A549 (cell line): ENCODE measurements around the gene USP6NL. TPM values are rescaled to one million over a fixed set of nuclear protein-coding genes. Genes with fewer than 3 reads are reported as not detected.

Experiments used
- ATAC-seq, 2 experiments: fragments of 200-7000 bp in 1 of 2; fragments of >200 bp in 1 of 2; cut with Nextera tagmentation in 1 of 2; cut with Tn5 transposase in 1 of 2; 3 replicates each; pipeline versions ENCODE4 v1.8.0 to v1.9.1; 2018 to 2020; ENCODE audit warnings: mild to moderate bottlenecking in 1 of 2, moderate library complexity in 1 of 2
- CTCF ChIA-PET: fragments of 300-600 bp; sonication (Branson Sonifier 250); formaldehyde crosslinking; extraction: SDS; loops from one replicate; lab custom pipeline; 2021; ENCODE audit warnings: antibody characterized with exemption, inconsistent platforms; lab: Yijun Ruan, JAX
- POLR2A ChIA-PET: fragments of 350-600 bp; formaldehyde crosslinking; extraction: SDS; loops from one replicate; lab custom pipeline; 2021; ENCODE audit warnings: antibody characterized with exemption, inconsistent platforms; lab: Yijun Ruan, JAX
- DNase-seq, 2 experiments: peaks; one replicate each; pipeline versions ENCODE4 v3.0.0 to v3.0.0-alpha.2; 2011 to 2016; ENCODE audit warnings: low read depth in 1 of 2, low spot score in 1 of 2
- FAIRE-seq: peaks from 2 replicates; lab custom pipeline; 2011; peaks lifted over from hg19 to GRCh38; lab: Jason Lieb, UNC
- H3K27ac ChIP-seq, 2 experiments: fragments of >200 bp; sonication (Bioruptor Twin); formaldehyde crosslinking; 3 replicates each; pipeline ENCODE4 v1.5.1; 2016 to 2017
- H3K4me1 ChIP-seq: fragments of >200 bp; sonication (Bioruptor Twin); formaldehyde crosslinking; 3 replicates; pipeline ENCODE4 v1.6.1; 2016
- H3K4me2 ChIP-seq: fragments of >200 bp; sonication (Bioruptor Twin); formaldehyde crosslinking; 3 replicates; pipeline ENCODE4 v1.6.1; 2016
- H3K4me3 ChIP-seq: fragments of >200 bp; sonication (Bioruptor Twin); formaldehyde crosslinking; 3 replicates; pipeline ENCODE4 v1.5.1; 2016
- H3K9me3 ChIP-seq: fragments of >200 bp; sonication (Bioruptor Twin); formaldehyde crosslinking; 3 replicates; pipeline ENCODE4 v1.6.1; 2016
- ATOH8 ChIP-seq: fragments of 250-450 bp; sonication (Bioruptor Pico); IDR thresholded peaks from 2 replicates; pipeline ENCODE4 v1.5.0; 2020; ENCODE audit warnings: low read depth, mild to moderate bottlenecking, moderate library complexity
- BCL3 ChIP-seq: fragments of >200 bp; sonication (Bioruptor Twin); formaldehyde crosslinking; IDR thresholded peaks from 3 replicates; pipeline ENCODE4 v1.6.1; 2016
- CHD2 ChIP-seq: fragments of 150-350 bp; IDR thresholded peaks from 2 replicates; pipeline ENCODE4 v1.6.1; 2014; ENCODE audit warnings: low read length; ENCODE audit not compliant: partially characterized antibody
- CHD4 ChIP-seq: fragments of 200-600 bp; sonication (generic); IDR thresholded peaks from 2 replicates; pipeline ENCODE4 v1.6.1; 2016; ENCODE audit warnings: antibody characterized with exemption, mild to moderate bottlenecking, borderline replicate concordance
- EHMT2 ChIP-seq: fragments of 200-600 bp; sonication (generic); IDR thresholded peaks from 2 replicates; pipeline ENCODE4 v1.6.1; 2016; ENCODE audit warnings: antibody characterized with exemption, low read depth, mild to moderate bottlenecking, moderate library complexity
- ELK1 ChIP-seq: fragments of 150-350 bp; IDR thresholded peaks from 2 replicates; pipeline ENCODE4 v1.6.1; 2014; ENCODE audit warnings: low read depth, mild to moderate bottlenecking, low read length
- GATA3 ChIP-seq: IDR thresholded peaks from 2 replicates; pipeline ENCODE4 v1.6.1; 2012; ENCODE audit warnings: borderline replicate concordance
- HOXB5 ChIP-seq: fragments of 250-450 bp; sonication (Bioruptor Pico); IDR thresholded peaks from 2 replicates; pipeline ENCODE4 v1.5.0; 2020; ENCODE audit warnings: mild to moderate bottlenecking, moderate library complexity
- MAZ ChIP-seq: fragments of 150-350 bp; IDR thresholded peaks from 2 replicates; pipeline ENCODE4 v1.6.1; 2014; ENCODE audit warnings: antibody characterized with exemption, low read depth, low read length, borderline replicate concordance
- NFE2L2 ChIP-seq: fragments of 150-350 bp; conservative IDR thresholded peaks from 2 replicates; pipeline ENCODE4 v1.6.1; 2014; ENCODE audit warnings: low read length
- NR3C1 ChIP-seq: fragments of >200 bp; sonication (Bioruptor Twin); formaldehyde crosslinking; IDR thresholded peaks from 3 replicates; pipeline ENCODE4 v1.6.1; 2017
- PHF8 ChIP-seq: fragments of 200-600 bp; sonication (generic); IDR thresholded peaks from 2 replicates; pipeline ENCODE4 v1.6.1; 2016; ENCODE audit warnings: low read depth, mild to moderate bottlenecking, antibody characterized with exemption, moderate library complexity, borderline replicate concordance
- POLR2A ChIP-seq: IDR thresholded peaks from 2 replicates; pipeline ENCODE4 v1.6.1; 2012; ENCODE audit warnings: mild to moderate bottlenecking, low read length
- RAD21 ChIP-seq, 2 experiments: fragments of >200 bp in 1 of 2; sonication (Bioruptor Twin) in 1 of 2; formaldehyde crosslinking in 1 of 2; IDR thresholded peaks in 1 of 2; conservative IDR thresholded peaks in 1 of 2; 2 replicates in 1 of 2; 3 replicates in 1 of 2; pipeline ENCODE4 v1.6.1; 2012 to 2018; ENCODE audit warnings: inconsistent platforms in 1 of 2
- RNF2 ChIP-seq: fragments of 200-600 bp; sonication (generic); IDR thresholded peaks from 2 replicates; pipeline ENCODE4 v1.6.1; 2016; ENCODE audit warnings: low read depth, mild to moderate bottlenecking, antibody characterized with exemption, moderate library complexity, borderline replicate concordance
- SMC3 ChIP-seq: fragments of >200 bp; sonication (Bioruptor Twin); formaldehyde crosslinking; IDR thresholded peaks from 3 replicates; pipeline ENCODE4 v1.6.1; 2018; ENCODE audit warnings: inconsistent platforms
- SREBF2 ChIP-seq: fragments of 450-650 bp; IDR thresholded peaks from 2 replicates; pipeline ENCODE4 v1.6.1; 2014; ENCODE audit warnings: mild to moderate bottlenecking, moderate library complexity
- TFCP2L1 ChIP-seq: fragments of 250-450 bp; sonication (Bioruptor Pico); IDR thresholded peaks from 2 replicates; pipeline ENCODE4 v1.5.0; 2021; ENCODE audit warnings: mild to moderate bottlenecking
- USF2 ChIP-seq: fragments of 450-650 bp; IDR thresholded peaks from 2 replicates; pipeline ENCODE4 v1.6.1; 2014; ENCODE audit warnings: antibody characterized with exemption
- ZFP36 ChIP-seq: fragments of 450-650 bp; IDR thresholded peaks from 2 replicates; pipeline ENCODE4 v1.6.1; 2014; ENCODE audit warnings: borderline replicate concordance; ENCODE audit not compliant: partially characterized antibody
- WGBS: methylation state at CpG from one replicate; pipeline ENCODE4 v1.1.6; 2017; ENCODE audit errors: missing lambda C conversion rate; 5-methylcytosine and 5-hydroxymethylcytosine counted together
- polyA plus RNA-seq, 4 experiments: library from polyadenylated mRNA; depleted of rRNA in 3 of 4; stranded (reverse); fragments of >200 nt; fragmentation: RNase III in 1 of 4; extraction: RNeasy Plus Mini Kit Qiagen cat#74134 plus additional on column Dnase treatment in 1 of 4; gene quantifications; 2 replicates in 3 of 4; 3 replicates in 1 of 4; pipeline ENCODE4 v1.2.3, GENCODE V29; 2011 to 2017

Gene USP6NL
- polyA plus RNA-seq, 2 of the 4 experiments (the other 2 are of a cell fraction): 10.6 to 18.2 TPM

GRCh38 chr10:11529276-11529903, 82.1 kb downstream of the USP6NL start:
- CTCF ChIA-PET: interaction anchor here (1.2 to 3.8 kb wide), 3 partner anchors 15 to 202 kb away, joined by 3 to 9 read pairs (median 6); no protein-coding TSS in a partner anchor
- TF ChIP-seq POLR2A: no peak
- no peak for TF ChIP-seq NFE2L2
- no peak for TF ChIP-seq GATA3
- no peak for TF ChIP-seq PHF8
- no peak for TF ChIP-seq USF2
- no peak for TF ChIP-seq EHMT2
- no peak for TF ChIP-seq ZFP36
- TF ChIP-seq CHD4: no peak
- TF ChIP-seq SMC3: no peak
- no peak for TF ChIP-seq ATOH8 (CRISPR knock-in tag)
- no peak for TF ChIP-seq TFCP2L1 (CRISPR knock-in tag)
- TF ChIP-seq NR3C1: no peak
- TF ChIP-seq CHD2: no peak
- no peak for TF ChIP-seq RNF2
- H3K4me1 ChIP-seq: 0 out of 3 replicates have a peak, but pooled peaks cover 3% of the 10 kb centered on the region
- POLR2A ChIA-PET: no interaction called here
- no peak overlapping the region for H3K27ac ChIP-seq
- no peak overlapping the region for H3K4me3 ChIP-seq
- 96% methylated on average over 1 of the region's 1 CpG for WGBS
- DNase-seq (no peak), ATAC-seq (no peak), FAIRE-seq (no peak)
- H3K9me3 ChIP-seq: no peaks in the 10 kb centered on the region
- H3K4me2 ChIP-seq: no peak overlapping the region

GRCh38 chr10:11528286-11528685, 83.2 kb downstream of the USP6NL start:
- Histone ChIP-seq H3K4me2 (no peak overlapping the region), H3K9me3 (no peaks in the 10 kb centered on the region), H3K4me3 (no peak overlapping the region), H3K4me1 (no peaks in the 10 kb centered on the region), H3K27ac (no peak overlapping the region)
- ChIA-PET CTCF (interaction anchor here (1.3 to 3.8 kb wide), 2 partner anchors 14 to 201 kb away, joined by 3 to 9 read pairs; no protein-coding TSS in a partner anchor), POLR2A (no interaction called here)
- no peak for DNase-seq
- FAIRE-seq: no peak
- ATAC-seq: no peak
- WGBS: 91% methylated on average over 3 of the region's 3 CpGs
- TF ChIP-seq SREBF2 (no peak), ELK1 (no peak), HOXB5 (CRISPR knock-in tag) (no peak), POLR2A (no peak)

- ATAC-seq (no peak), FAIRE-seq (no peak), DNase-seq (no peak)
- POLR2A ChIA-PET: no interaction called here
- CTCF ChIA-PET: interaction anchor here (3.8 kb wide), 1 partner anchor 13 kb away, joined by 9 read pairs; no protein-coding TSS in a partner anchor
- Histone ChIP-seq H3K4me2 (no peak overlapping the region), H3K9me3 (no peaks in the 10 kb centered on the region), H3K4me1 (peaks cover 3% of the 10 kb centered on the region; the same call in 2 of the 3 replicates), H3K27ac (no peak overlapping the region), H3K4me3 (no peak overlapping the region)
- TF ChIP-seq RAD21 (conservative IDR thresholded peaks at IDR 0.05 in 1 of 2, IDR thresholded peaks at IDR 0.05 in 1 of 2) (no peak), BCL3 (no peak), MAZ (no peak)
- 65% methylated on average over 4 of the region's 4 CpGs for WGBS
Measured at GRCh38 chr10:11527691-11528255, 83.7 kb downstream of the USP6NL start.
